Germinal center (tissue), 1 donor: ENCODE measurements around the gene IZUMO2.

Source experiments
- DNase-seq: peaks from one replicate; pipeline ENCODE4 v3.0.0; 2012; ENCODE audit warnings: mixed read lengths, low spot score

Gene IZUMO2

GRCh38 chr19:50162988-50163387 is at the start of gene IZUMO2:
IZUMO2 (minus strand) TSS chr19:50163281; CDS start chr19:50163194, 87 bp downstream.
- no peak for DNase-seq

- no peak for DNase-seq
These were observed 47.3 kb upstream of the IZUMO2 start for GRCh38 chr19:50210425-50210824.

GRCh38 chr19:50209131-50209530 is 46.0 kb upstream of the IZUMO2 start:
- no peak for DNase-seq

- no peak for DNase-seq
These were observed 44.6 kb upstream of the IZUMO2 start for GRCh38 chr19:50207730-50208129.

GRCh38 chr19:50206191-50206590 is 43.1 kb upstream of the IZUMO2 start:
- DNase-seq = no peak

GRCh38 chr19:50205681-50206138 is 42.6 kb upstream of the IZUMO2 start:
- DNase-seq = no peak

- DNase-seq = peak; percentile 47
These were observed 42.0 kb upstream of the IZUMO2 start for GRCh38 chr19:50204811-50205675.

GRCh38 chr19:50204081-50204428 is 41.0 kb upstream of the IZUMO2 start:
- no peak for DNase-seq

- DNase-seq = peak; percentile 63
These were observed 40.4 kb upstream of the IZUMO2 start, which contains the start of gene MYH14 for GRCh38 chr19:50203281-50204080. MYH14 (plus strand) TSS chr19:50203622; CDS start chr19:50210366, 6,744 bp downstream.

GRCh38 chr19:50202962-50203280 is 39.8 kb upstream of the IZUMO2 start:
- no peak for DNase-seq

GRCh38 chr19:50202386-50202785 is 39.3 kb upstream of the IZUMO2 start:
- DNase-seq = no peak

- DNase-seq = no peak
These were observed 36.1 kb upstream of the IZUMO2 start for GRCh38 chr19:50199259-50199555.

GRCh38 chr19:50198431-50199258 is 35.6 kb upstream of the IZUMO2 start:
- DNase-seq = no peak

GRCh38 chr19:50197348-50197747 is 34.3 kb upstream of the IZUMO2 start:
- DNase-seq = no peak

- no peak for DNase-seq
These were observed 33.3 kb upstream of the IZUMO2 start for GRCh38 chr19:50196322-50196932.

GRCh38 chr19:50195224-50195623 is 32.1 kb upstream of the IZUMO2 start:
- no peak for DNase-seq

GRCh38 chr19:50192463-50193211 is 29.6 kb upstream of the IZUMO2 start:
- DNase-seq = no peak

GRCh38 chr19:50191216-50191615 is 28.1 kb upstream of the IZUMO2 start:
- no peak for DNase-seq

- no peak for DNase-seq
These were observed 27.4 kb upstream of the IZUMO2 start for GRCh38 chr19:50190439-50190891.

GRCh38 chr19:50189331-50189730 is 26.2 kb upstream of the IZUMO2 start:
- no peak for DNase-seq

- no peak for DNase-seq
These were observed 24.9 kb upstream of the IZUMO2 start for GRCh38 chr19:50187937-50188336.
